HL-60/S4 treated with phorbol 12-myristate 13-acetate at 8.2 ng/mL for 4 days and 3 days (cell line): Measurements from ENCODE around the gene FAF2.
"Not testable (repeated sequence)": the region's sequence is repeated elsewhere in the genome, so short reads cannot be mapped to it uniquely, and the experiment has no call there.

Experiments used
- in situ Hi-C: fragments of 300-500 bp; cut with MboI; formaldehyde crosslinking; loops from 2 replicates; pipeline ENCODE4 v1.15.0; 2022; ENCODE audit warnings: low sequenced_read_pairs

FAF2 gene, protein sequence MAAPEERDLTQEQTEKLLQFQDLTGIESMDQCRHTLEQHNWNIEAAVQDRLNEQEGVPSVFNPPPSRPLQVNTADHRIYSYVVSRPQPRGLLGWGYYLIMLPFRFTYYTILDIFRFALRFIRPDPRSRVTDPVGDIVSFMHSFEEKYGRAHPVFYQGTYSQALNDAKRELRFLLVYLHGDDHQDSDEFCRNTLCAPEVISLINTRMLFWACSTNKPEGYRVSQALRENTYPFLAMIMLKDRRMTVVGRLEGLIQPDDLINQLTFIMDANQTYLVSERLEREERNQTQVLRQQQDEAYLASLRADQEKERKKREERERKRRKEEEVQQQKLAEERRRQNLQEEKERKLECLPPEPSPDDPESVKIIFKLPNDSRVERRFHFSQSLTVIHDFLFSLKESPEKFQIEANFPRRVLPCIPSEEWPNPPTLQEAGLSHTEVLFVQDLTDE

DNA sequence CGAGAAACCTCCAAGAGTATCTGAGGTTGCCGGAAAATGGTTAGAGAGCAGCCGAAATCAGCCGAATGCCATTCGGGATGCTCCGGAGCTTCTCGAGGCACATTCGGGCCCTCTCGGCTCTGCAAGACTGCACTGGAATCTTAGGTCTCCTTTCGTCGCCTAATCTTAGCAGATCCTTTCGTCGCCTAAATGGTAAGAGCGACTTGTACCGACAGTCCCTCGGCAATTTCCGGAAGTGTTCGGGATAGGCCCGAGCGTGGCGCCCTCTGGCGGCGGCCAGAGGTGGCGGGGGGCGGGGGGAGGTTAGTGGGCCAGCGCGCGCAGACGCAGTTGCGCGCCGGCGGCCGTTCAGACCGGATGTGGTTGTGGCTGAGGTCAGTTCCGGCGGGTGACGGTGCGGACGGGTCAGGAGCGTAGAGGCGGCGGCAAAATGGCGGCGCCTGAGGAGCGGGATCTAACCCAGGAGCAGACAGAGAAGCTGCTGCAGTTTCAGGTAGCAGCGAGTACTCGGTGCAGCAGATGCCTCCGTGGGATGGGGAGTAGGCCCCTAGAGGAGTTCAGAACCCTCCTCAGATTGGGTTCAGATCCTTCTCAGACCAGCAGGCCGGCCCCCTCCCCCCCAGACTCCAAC is at the start of gene FAF2:
FAF2 (plus strand) TSS at position 408 of the 631 bp plus-strand sequence; CDS start at position 431, 23 bp downstream.
- in situ Hi-C loops, result no loop called here

DNA sequence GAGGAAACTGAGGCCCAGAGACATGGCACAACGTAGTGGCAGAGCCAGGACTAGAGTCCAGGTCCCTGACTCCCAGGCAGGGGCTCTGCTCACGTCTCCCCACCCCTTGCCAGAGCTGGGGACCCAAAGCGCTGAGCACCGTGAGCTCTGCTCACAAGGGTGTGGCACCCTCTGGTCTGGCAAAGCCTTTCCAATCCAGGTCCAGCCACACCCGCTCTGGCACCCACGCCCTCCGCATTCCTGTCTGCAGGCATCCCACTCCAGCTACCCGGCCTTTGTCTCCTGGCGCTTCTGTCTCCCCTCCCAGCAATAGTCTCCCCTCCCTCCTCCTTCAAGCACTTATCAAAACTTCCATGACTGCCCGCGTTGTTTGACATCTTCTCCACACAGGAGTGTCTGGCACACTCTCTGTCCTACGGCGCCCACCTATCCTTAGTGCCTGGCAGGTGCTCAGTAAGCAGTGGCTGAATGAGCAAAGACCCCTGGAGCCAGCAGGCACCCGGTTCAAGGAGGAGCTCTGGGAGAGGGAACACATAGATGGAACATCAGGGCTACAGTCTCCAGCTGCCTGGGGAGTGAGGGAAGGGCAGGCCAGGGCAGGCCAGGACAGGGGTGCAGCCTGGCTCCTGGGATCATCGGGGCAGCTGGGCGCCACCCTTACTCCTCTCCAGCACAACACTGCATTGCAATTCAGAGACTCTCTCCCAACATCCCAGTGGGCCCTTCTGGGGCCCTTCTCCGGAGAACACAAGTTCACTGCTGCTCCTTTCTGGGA is 47.6 kb upstream of the FAF2 start:
- in situ Hi-C loops, result no loop called here

DNA sequence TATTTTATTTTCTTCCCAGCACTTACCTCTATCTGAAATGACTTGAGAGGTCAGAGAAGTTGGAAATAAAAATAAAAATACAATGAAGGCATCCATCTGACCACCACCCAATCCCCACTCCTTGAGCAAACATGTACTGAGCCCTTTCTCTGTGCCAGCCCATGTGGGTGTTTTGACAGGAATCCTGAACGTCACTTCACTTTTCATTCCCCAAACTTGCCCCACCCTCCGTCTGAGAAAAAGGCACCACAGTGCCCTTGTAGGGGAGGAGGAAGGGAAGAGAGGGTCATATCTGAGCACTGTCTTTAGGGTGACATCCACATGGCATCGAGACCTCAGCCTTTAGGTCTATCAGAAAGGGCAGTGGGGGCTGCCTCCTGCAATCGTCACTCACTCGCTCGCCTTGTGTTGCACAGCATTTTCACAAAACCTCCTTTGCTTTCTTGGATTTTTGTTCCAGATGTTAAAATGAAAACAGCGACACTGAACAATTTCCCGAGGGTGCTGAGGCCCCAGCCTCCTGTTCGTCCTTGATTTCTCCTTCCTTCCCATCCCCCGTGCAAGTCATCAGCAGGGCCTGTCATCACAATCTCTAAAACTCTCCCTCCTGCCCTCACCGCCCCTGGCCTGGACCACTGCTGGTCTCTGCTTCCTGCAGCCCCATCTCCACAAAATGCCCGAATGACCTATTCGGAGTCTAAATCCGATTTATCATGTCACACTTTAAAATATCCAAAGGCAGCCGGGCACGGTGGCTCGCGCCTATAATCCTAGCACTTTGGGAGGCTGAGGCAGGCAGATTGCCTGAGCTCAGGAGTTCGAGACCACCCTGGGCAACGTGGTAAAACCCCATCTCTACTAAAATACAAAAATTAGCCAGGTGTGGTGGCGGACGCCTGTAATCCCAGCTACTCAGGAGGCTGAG is 46.6 kb upstream of the FAF2 start:
- in situ Hi-C loops, result no loop called here

DNA sequence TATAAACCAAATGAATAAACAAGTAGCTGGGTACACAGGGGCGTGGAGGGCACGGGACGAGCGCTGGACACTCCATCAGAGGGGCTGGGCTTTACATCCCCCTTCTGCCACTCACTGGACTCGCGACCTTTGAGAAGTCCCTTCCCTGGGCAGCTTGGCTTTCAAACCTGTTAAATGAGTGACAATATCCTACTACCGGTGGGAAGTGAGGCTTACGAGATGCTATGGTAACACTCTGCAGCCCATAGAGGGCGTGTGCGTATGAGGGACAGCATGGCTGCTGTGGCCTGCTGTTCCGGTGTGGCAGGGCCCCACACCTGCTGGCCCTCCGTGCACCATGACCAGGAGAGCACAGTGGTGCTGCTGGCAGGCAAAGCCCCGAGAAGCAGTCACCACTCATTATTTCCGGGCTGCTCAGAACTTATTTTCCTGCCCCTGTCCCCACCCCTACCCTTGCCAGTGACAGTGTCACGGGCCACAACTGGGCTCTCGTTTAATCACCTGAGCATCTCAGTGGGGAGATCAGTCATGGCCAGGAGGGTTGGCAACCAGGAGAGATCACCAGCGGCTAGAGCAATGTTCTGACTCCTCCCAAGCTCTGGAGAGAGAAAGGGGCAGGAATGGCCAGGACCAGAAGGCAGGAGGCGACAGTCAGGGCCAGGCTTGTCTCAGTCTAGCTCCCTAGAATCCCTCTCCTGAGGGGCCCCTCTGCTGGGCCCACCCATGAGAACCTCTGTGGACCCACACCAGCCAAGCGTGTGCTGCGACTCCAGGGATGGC is 42.3 kb upstream of the FAF2 start:
- in situ Hi-C loops, result no loop called here

DNA sequence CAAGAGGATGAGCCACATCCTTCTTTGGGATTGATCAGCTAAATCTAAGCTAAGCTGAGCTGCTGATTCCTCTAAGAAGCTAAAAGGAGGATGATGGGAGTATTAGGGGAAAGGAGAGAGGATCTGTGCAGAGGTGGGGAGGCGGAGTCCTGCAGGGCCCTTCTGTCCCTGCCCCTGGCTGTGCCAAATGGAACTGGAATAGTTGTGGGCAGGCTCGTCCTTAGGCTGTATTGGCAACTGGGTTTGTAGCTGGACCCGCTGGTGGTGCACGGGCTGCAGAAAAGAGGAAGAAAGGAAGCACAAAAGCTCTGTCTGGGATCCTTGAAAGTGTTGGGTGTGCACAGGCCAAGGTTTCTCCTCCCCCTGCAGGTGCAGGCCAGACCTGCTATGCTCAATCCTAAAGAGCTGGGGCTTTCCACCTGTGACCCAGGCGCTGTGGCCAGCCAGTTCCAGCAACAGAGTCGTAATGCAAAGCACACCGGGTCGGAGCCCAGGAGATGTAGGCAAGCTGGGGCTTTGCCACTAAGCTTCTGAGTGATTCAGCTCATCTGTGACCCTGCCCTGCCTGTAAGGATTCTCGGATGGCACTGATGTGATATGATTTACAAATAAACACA is 41.6 kb upstream of the FAF2 start:
- in situ Hi-C loops, result no loop called here

DNA sequence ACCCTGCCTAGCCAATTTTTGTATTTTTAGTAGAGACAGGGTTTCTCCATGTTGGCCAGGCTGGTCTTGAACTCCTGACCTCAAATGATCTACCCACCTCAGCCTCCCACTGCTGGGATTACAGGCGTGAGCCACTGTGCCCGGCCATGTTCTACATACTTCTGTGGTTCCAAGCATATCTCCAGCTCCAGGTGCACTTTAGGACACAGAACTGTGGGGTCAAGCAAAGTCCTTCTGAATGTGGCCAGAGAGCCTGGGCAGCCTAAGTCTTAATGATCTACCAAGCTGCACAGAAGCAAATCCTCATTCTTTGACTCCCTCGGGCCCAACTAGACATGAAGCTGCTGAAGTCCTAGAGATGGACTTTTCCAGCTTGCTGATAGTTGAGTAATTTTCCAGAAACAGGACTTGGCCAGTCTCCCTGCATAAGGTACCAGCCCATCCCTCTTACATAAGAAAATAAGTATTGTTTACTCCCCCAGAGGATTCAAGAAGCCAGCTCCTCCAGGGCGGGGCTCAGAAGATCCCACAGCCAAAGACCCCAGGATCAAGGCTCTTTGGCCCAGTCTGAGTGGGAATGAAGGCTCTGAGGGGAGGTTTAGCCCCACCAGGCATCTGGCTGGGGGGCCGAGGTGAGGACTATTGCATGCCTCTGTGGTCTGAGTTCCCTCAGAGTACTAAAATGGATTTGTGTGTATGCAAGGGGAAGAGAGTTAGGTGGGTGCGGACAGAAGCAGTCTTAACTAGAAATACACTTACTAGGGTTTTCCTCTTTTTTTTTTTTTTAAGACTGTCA is 40.5 kb upstream of the FAF2 start:
- in situ Hi-C loops, result no loop called here

DNA sequence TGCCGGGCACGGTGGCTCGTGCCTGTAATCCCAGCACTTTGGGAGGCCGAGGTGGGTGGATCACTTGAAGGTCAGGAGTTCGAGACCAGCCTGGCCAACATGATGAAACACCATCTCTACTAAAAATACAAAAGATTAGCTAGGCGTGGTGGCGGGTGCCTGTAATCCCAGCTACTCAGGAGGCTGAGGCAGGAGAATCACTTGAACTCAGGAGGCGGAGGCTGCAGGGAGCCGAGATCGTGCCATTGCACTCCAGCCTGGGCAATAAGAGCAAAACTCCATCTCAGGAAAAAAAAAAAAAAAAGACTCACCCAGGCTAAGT is 40.0 kb upstream of the FAF2 start:
- in situ Hi-C loops, result not testable (repeated sequence)

DNA sequence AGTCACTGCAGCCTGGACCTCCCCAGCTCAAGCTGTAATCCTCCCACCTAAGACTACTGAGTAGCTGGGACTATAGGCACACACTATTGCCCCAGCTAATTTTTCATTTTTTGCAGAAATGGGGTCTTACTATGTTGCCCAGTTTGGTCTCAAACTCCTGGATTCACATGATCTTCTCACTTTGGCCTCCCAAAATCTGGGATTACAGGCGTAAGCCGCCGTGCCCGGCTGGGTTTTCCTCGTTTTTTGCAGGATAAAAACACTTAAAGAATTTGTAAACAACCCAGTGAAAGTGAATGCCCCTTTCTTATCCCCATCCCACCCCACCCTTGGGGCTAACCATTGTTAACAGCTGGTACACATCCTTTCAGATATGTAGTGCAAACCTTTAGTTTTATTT is 39.6 kb upstream of the FAF2 start:
- in situ Hi-C loops, result no loop called here

DNA sequence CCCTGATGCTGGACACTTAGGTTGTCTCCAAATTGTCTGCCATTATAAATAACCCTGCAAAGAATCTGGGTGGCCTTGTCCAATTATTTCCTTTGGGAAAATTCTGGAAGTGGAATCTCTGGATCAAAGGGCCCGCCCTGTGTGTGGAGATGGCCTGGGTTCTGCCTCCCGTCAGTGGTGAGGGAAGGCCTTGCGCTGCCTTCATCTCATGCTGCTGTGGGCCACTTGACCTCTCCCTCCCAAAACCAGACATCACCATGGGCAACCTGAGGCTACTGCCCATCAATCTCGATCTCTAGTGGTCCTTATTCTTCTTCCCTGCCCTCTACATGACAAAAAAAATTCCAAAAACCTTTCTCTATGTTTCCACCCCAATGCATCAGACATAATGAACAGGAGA is 38.4 kb upstream of the FAF2 start:
- in situ Hi-C loops, result no loop called here

DNA sequence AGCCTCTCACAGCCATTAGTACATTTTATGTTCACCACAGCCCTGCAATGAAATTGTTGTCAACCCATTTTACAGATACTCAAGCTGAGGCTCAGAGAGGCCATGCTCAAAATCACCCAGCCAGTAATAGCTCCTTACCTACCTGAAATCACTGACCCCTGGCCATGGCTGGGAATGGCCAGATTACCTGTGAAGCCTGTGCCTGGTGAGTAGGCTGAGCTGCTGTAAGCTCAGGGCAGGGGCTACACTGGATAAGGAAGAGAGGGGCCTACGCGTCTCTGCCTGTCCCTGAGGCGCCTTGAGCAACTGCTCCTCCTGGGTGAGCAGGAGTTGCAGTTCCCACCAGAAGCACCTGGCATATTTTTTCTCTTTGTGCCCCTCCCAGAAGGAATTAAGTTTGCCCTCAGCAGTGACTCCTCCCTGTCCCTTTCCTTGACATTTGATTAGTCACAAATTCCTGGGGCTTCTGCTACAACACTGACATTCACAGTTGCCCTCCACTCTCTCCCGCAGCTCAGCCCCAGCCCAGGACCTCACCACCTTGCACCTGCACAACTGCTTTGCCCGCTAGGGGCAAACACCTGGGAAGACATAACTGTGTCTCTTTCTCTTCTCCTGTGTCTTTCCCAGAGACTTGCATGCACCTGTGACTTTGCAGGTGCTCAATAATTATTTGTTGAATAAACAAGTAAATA is 37.6 kb upstream of the FAF2 start:
- in situ Hi-C loops, result no loop called here

DNA sequence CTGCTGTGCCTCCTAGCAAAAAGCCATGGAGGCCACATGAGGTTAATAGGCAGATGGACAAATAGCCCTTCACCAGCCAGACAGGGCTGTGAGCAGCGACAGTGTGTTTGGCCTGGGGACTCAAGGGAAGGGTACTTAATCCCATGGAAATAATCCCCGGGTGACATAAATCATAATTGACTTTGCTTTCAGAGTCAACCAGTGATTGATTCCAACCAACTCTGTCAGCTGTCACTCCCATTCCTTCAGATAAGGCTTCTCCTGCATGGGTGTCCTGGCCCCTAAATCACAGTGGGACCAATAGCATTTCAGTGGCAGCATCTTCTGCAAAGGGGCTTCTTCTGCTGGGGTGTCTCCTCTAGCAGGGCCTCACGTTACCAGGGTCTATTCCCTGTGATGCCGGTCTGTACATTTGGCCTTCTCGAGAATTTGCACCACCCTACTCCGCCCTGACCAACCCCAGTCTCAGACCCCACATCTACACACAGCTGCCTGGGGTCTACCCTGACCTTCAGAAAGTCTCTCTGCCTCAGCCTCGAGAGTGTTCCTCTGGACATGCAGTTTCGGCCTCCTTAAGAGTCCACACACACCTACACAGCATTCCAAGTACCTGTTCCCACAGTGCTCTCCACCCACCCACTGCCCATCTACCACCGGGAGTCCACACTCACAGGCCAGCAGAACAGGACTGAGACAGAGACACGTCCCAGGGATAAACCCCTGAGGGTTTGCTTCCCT is 35.5 kb upstream of the FAF2 start:
- in situ Hi-C loops, result no loop called here

DNA sequence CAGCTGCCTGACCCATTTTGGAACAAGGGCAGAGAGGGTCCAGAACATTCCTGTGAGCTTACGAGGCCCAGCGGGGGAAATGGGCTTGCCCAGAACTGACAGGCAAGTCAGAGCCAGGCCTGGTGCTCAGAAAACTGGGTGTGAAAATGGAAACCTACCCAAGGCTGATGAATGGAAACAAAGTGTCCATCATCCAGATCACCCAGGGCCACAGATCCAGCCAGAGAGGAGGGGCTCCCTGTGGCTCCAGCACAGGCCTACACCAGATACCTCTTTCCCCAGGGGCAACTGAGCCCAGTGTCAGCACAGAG is 35.0 kb upstream of the FAF2 start:
- in situ Hi-C loops, result no loop called here

DNA sequence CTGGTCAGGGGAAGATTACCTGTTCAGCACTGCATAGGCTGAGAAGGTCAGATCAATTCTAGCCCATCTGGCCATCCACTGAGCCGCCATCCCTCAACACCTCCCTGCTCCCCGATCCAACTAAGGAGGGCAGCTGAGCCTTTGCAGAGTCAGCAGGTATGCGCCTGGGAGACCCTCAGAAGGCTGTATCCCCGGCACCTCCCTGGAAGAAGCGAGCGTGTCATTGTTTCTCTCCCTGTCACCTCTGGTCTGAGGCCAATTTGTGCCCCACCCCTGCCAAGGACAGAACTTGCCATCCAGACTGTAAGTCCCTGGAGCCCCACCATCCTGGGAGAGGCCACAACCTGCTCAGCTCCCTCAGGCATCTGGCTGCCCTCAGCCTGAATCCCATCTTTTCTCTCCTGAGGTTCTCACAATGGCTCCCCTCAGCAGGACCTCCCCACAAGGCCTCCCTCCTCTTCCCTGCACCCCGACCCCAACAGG is 34.4 kb upstream of the FAF2 start:
- in situ Hi-C loops, result no loop called here

DNA sequence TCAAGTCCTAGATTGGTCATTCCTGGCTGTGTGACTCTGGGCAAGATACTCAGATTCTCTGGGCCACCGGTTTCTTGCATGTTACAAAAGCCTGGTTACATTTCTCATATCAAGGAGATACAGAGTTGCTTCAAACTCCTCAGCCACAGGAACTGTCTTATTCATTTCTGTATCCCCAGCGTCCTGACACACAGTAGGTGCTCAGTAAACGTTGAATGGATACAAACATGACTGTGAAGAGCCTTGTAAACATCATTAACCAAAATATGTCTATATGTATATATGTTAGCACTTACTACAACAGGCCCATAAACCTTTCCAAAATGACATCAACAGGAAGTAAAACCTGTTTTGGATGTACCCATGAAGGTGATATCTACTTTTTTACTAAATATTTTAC is 33.5 kb upstream of the FAF2 start:
- in situ Hi-C loops, result no loop called here

DNA sequence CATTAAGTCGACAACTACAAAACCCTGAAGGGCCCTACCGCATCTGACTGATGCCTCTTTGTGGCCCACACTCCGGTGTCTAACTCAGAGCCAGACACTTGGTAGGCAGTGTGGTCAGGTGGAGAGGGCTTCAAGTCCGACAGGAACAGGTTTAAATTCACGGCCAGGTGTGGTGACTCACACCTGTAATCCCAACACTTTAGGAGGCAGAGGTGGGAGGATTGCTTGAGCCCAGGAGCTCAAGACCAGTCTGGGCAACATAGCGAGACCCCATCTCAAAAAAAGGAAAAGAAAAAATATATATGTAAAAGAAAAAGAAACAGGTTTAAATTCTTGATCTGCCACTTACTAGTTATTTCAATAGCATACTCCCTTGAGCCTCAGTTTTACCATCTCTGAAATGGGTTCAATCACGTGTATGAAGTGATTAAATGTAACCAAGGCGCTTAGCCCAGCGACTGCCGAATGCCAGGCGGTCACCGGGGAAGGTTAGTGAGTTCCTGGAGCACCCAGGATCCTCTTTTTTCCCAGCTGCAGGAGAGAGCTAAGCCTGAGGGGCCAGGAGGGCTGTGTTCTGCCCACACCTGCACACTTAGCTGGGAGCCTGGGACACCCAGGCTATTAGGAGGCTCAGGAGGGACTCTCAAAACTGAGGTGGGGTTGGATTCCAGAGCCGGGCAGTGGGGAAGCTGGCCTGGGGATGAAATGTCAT is 32.8 kb upstream of the FAF2 start:
- in situ Hi-C loops, result no loop called here

DNA sequence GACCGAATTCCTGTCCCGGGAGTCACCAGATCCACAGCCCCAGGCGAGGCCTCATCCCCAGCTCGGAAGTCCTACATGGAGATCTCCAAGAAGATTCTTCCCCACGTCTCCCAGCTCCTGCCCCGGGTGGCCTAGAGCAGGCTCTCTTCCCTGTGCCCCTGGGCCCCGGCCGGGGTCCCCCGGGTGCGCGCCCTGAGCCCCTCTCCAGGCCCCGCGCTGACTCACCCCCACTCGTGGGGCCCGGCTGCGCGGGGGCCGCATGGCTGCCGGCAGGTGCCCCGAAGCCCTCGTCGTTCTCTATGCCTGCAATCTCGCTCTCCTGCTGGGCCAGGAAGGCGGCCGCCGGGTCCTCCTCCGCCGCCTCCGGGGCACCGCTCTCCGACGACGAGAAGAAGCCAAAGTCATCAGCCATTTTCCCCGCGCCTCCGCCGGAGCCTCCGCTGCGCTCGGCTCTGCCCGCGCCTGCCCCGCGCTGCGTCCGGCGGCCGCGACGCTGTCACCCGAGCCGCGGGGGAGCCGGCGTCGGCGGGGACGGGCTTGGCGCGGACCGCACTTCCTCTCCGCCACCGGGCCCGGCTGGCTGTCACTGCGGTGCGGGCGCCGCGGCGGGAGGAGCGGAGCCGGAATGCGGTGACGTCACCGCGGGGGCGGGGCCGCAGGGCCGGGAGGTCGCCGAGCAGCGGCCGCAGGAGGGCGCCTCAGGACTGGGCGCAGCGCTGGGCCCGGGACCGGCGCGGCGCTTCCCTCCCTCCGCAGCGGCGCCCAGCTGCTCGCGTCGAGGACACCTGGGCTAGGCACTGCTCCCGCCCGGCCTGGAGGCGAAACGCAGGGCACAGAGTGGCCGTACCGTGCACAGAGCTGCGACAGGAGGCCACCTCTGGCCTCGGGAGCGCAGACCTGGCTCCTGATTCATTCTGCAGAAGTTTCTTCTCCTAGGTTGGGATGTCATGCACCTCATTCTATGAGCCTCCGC is 31.9 kb upstream of the FAF2 start, which contains the start of gene CLTB:
CLTB (minus strand) TSS at position 588 of the 973 bp plus-strand sequence; CDS start at position 412, 176 bp downstream.
- in situ Hi-C loops, result no loop called here
